ENCODE data around the gene KCNH3.
A peak's percentile ranks its signal among the peaks of the same experiment; 100 is the strongest.

The KCNH3 gene

GRCh38 chr12:49567611-49568441 is 29.0 kb downstream of the KCNH3 start, which contains the start of gene MCRS1 (continued):
- TF ChIP-seq REPIN1 (tag by site-specific recombination; IDR thresholded peaks at IDR 0.05; ENCODE audit: low read depth) = no peak
- TF ChIP-seq TRIM28 (IDR thresholded peaks at IDR 0.05; ENCODE audit: borderline replicate concordance, low read length) = no peak
- TF ChIP-seq INSM2 (tag by site-specific recombination; IDR thresholded peaks at IDR 0.05) = no peak
- TF ChIP-seq ZNF184 (tag by site-specific recombination; IDR thresholded peaks at IDR 0.05) = no peak
- no peak for TF ChIP-seq ZNF404 (tag by site-specific recombination; IDR thresholded peaks at IDR 0.05)
- peak; percentile 97 for TF ChIP-seq KLF16 (tag by site-specific recombination; IDR thresholded peaks at IDR 0.05)
- TF ChIP-seq IKZF3 (tag by site-specific recombination; IDR thresholded peaks at IDR 0.05) = 0 out of 2 replicates have a peak, but pooled peaks have one; percentile 10
- TF ChIP-seq, protein P1, sequence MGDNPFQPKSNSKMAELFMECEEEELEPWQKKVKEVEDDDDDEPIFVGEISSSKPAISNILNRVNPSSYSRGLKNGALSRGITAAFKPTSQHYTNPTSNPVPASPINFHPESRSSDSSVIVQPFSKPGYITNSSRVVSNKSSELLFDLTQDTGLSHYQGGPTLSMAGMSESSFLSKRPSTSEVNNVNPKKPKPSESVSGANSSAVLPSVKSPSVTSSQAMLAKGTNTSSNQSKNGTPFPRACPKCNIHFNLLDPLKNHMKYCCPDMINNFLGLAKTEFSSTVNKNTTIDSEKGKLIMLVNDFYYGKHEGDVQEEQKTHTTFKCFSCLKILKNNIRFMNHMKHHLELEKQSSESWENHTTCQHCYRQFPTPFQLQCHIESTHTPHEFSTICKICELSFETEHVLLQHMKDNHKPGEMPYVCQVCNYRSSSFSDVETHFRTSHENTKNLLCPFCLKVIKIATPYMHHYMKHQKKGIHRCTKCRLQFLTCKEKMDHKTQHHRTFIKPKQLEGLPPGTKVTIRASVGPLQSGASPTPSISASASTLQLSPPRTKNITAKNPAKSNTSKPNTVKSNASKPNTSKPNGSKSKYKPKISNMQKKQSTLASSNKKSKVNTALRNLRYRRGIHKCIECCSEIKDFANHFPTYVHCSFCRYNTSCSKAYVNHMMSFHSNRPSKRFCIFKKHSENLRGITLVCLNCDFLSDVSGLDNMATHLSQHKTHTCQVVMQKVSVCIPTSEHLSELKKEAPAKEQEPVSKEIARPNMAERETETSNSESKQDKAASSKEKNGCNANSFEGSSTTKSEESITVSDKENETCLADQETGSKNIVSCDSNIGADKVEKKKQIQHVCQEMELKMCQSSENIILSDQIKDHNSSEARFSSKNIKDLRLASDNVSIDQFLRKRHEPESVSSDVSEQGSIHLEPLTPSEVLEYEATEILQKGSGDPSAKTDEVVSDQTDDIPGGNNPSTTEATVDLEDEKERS (tag by site-specific recombination; IDR thresholded peaks at IDR 0.05) = no peak
- TF ChIP-seq, protein P2, sequence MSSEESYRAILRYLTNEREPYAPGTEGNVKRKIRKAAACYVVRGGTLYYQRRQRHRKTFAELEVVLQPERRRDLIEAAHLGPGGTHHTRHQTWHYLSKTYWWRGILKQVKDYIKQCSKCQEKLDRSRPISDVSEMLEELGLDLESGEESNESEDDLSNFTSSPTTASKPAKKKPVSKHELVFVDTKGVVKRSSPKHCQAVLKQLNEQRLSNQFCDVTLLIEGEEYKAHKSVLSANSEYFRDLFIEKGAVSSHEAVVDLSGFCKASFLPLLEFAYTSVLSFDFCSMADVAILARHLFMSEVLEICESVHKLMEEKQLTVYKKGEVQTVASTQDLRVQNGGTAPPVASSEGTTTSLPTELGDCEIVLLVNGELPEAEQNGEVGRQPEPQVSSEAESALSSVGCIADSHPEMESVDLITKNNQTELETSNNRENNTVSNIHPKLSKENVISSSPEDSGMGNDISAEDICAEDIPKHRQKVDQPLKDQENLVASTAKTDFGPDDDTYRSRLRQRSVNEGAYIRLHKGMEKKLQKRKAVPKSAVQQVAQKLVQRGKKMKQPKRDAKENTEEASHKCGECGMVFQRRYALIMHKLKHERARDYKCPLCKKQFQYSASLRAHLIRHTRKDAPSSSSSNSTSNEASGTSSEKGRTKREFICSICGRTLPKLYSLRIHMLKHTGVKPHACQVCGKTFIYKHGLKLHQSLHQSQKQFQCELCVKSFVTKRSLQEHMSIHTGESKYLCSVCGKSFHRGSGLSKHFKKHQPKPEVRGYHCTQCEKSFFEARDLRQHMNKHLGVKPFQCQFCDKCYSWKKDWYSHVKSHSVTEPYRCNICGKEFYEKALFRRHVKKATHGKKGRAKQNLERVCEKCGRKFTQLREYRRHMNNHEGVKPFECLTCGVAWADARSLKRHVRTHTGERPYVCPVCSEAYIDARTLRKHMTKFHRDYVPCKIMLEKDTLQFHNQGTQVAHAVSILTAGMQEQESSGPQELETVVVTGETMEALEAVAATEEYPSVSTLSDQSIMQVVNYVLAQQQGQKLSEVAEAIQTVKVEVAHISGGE (tag by site-specific recombination; conservative IDR thresholded peaks at IDR 0.05; ENCODE audit: low read depth) = peak; percentile 96
- no peak for TF ChIP-seq ZNF549 (tag by site-specific recombination; IDR thresholded peaks at IDR 0.05)
- TF ChIP-seq ZNF596 (tag by site-specific recombination; IDR thresholded peaks at IDR 0.05) = no peak
- TF ChIP-seq, protein P3, sequence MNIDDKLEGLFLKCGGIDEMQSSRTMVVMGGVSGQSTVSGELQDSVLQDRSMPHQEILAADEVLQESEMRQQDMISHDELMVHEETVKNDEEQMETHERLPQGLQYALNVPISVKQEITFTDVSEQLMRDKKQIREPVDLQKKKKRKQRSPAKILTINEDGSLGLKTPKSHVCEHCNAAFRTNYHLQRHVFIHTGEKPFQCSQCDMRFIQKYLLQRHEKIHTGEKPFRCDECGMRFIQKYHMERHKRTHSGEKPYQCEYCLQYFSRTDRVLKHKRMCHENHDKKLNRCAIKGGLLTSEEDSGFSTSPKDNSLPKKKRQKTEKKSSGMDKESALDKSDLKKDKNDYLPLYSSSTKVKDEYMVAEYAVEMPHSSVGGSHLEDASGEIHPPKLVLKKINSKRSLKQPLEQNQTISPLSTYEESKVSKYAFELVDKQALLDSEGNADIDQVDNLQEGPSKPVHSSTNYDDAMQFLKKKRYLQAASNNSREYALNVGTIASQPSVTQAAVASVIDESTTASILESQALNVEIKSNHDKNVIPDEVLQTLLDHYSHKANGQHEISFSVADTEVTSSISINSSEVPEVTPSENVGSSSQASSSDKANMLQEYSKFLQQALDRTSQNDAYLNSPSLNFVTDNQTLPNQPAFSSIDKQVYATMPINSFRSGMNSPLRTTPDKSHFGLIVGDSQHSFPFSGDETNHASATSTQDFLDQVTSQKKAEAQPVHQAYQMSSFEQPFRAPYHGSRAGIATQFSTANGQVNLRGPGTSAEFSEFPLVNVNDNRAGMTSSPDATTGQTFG (tag by site-specific recombination; IDR thresholded peaks at IDR 0.05; ENCODE audit: borderline replicate concordance) = no peak
- 0 out of 2 replicates have a peak, but pooled peaks have one; percentile 32 for TF ChIP-seq YY1 (tag by site-specific recombination; IDR thresholded peaks at IDR 0.05)
- no peak for TF ChIP-seq ZNF211 (tag by site-specific recombination; IDR thresholded peaks at IDR 0.05; ENCODE audit: low read depth)
- TF ChIP-seq ZNF571 (tag by site-specific recombination; IDR thresholded peaks at IDR 0.05) = no peak
- TF ChIP-seq CTCF (tag by site-specific recombination; IDR thresholded peaks at IDR 0.05) = no peak
- peak; percentile 93 for TF ChIP-seq PATZ1 (tag by site-specific recombination; IDR thresholded peaks at IDR 0.05)
- peak; percentile 97; the same call in 1 of the 2 replicates for TF ChIP-seq ZBTB7A (tag by site-specific recombination; IDR thresholded peaks at IDR 0.05; ENCODE audit: low read depth)
- no peak for TF ChIP-seq HIC1 (tag by site-specific recombination; IDR thresholded peaks at IDR 0.05)
- no peak for TF ChIP-seq ZNF530 (tag by site-specific recombination; IDR thresholded peaks at IDR 0.05; ENCODE audit: low read depth)
- no peak for TF ChIP-seq GLI4 (tag by site-specific recombination; IDR thresholded peaks at IDR 0.05)

All from HEK293 (cell line).